H9 (cell line): Measurements from ENCODE around the gene ARMC9. TPM values are rescaled to one million over a fixed set of nuclear protein-coding genes. Genes with fewer than 3 reads are reported as not detected.

Experiments used
- DNase-seq: peaks from one replicate; pipeline ENCODE4 v3.0.0-alpha.2; 2017
- H2AFZ ChIP-seq: one replicate; pipeline ENCODE4 v1.6.1; 2013; ENCODE audit warnings: mild to moderate bottlenecking, low read length, control low read depth, moderate library complexity
- H2AK5ac ChIP-seq: 2 replicates; pipeline ENCODE4 v1.6.1; 2013; ENCODE audit warnings: low read length, control low read depth, mixed read lengths; ENCODE audit not compliant: insufficient read length
- H2BK120ac ChIP-seq: one replicate; pipeline ENCODE4 v1.6.1; 2013; ENCODE audit warnings: low read depth, mild to moderate bottlenecking, low read length, control low read depth, inconsistent platforms; ENCODE audit not compliant: poor library complexity, severe bottlenecking
- H2BK12ac ChIP-seq: 2 replicates; pipeline ENCODE4 v1.6.1; 2013; ENCODE audit warnings: low read length, control low read depth, mixed read lengths, low read depth; ENCODE audit not compliant: insufficient read length
- H2BK15ac ChIP-seq: 2 replicates; pipeline ENCODE4 v1.6.1; 2013; ENCODE audit warnings: low read depth, low read length, control low read depth
- H2BK20ac ChIP-seq: one replicate; pipeline ENCODE4 v1.6.1; 2013; ENCODE audit warnings: low read depth, mild to moderate bottlenecking, low read length, control low read depth, inconsistent platforms; ENCODE audit not compliant: poor library complexity, severe bottlenecking
- H2BK5ac ChIP-seq: 2 replicates; pipeline ENCODE4 v1.6.1; 2013; ENCODE audit warnings: low read length, control low read depth, mixed read lengths; ENCODE audit not compliant: insufficient read length
- H3K14ac ChIP-seq: 2 replicates; pipeline ENCODE4 v1.6.1; 2013; ENCODE audit warnings: low read length, control low read depth; ENCODE audit not compliant: insufficient read depth
- H3K18ac ChIP-seq: 2 replicates; pipeline ENCODE4 v1.6.1; 2013; ENCODE audit warnings: low read depth, mild to moderate bottlenecking, mixed read lengths, low read length, control low read depth; ENCODE audit not compliant: insufficient read length
- H3K23ac ChIP-seq: 2 replicates; pipeline ENCODE4 v1.6.1; 2013; ENCODE audit warnings: low read length, control low read depth, mixed read lengths, low read depth; ENCODE audit not compliant: insufficient read length
- H3K23me2 ChIP-seq: 2 replicates; pipeline ENCODE4 v1.6.1; 2013; ENCODE audit warnings: low read depth, mild to moderate bottlenecking, mixed read lengths, low read length, control low read depth; ENCODE audit not compliant: insufficient read length, poor library complexity, severe bottlenecking
- H3K27ac ChIP-seq: 2 replicates; pipeline ENCODE4 v1.5.1; 2013; ENCODE audit warnings: low read length, control low read depth, mixed read lengths, low read depth; ENCODE audit not compliant: insufficient read length
- H3K27me3 ChIP-seq: 2 replicates; pipeline ENCODE4 v1.6.1; 2013; ENCODE audit warnings: low read length, control low read depth, inconsistent platforms; ENCODE audit not compliant: insufficient read depth
- H3K4ac ChIP-seq: 2 replicates; pipeline ENCODE4 v1.6.1; 2013; ENCODE audit warnings: low read depth, mild to moderate bottlenecking, control low read depth, inconsistent platforms, low read length, moderate library complexity
- H3K4me1 ChIP-seq: 2 replicates; pipeline ENCODE4 v1.6.1; 2013; ENCODE audit warnings: low read length, control low read depth, inconsistent platforms; ENCODE audit not compliant: insufficient read depth
- H3K4me2 ChIP-seq: 2 replicates; pipeline ENCODE4 v1.6.1; 2013; ENCODE audit warnings: low read length, control low read depth, mixed read lengths; ENCODE audit not compliant: insufficient read length, insufficient read depth
- H3K56ac ChIP-seq: 2 replicates; pipeline ENCODE4 v1.6.1; 2013; ENCODE audit warnings: low read depth, mild to moderate bottlenecking, mixed read lengths, low read length, control low read depth; ENCODE audit not compliant: insufficient read length
- H3K79me1 ChIP-seq: 2 replicates; pipeline ENCODE4 v1.6.1; 2013; ENCODE audit warnings: low read depth, mild to moderate bottlenecking, moderate library complexity, low read length, control low read depth, inconsistent platforms; ENCODE audit not compliant: insufficient read depth, poor library complexity, severe bottlenecking
- H3K79me2 ChIP-seq: 2 replicates; pipeline ENCODE4 v1.6.1; 2013; ENCODE audit warnings: low read length, control low read depth, inconsistent platforms; ENCODE audit not compliant: insufficient read depth
- H3K9ac ChIP-seq: 2 replicates; pipeline ENCODE4 v1.6.1; 2013; ENCODE audit warnings: low read length, control low read depth, mixed read lengths; ENCODE audit not compliant: insufficient read length; ENCODE audit errors: extremely low read depth
- H3K9me3 ChIP-seq: one replicate; pipeline ENCODE4 v1.6.1; 2013; ENCODE audit warnings: low read depth, low read length, inconsistent platforms; ENCODE audit not compliant: control insufficient read depth
- H3T11ph ChIP-seq: one replicate; pipeline ENCODE4 v1.6.1; 2013; ENCODE audit warnings: mild to moderate bottlenecking, low read length, control low read depth, inconsistent platforms
- H4K20me1 ChIP-seq: one replicate; pipeline ENCODE4 v1.6.1; 2013; ENCODE audit not compliant: control insufficient read depth, insufficient read length, insufficient read depth
- H4K5ac ChIP-seq: 2 replicates; pipeline ENCODE4 v1.6.1; 2013; ENCODE audit warnings: low read depth, mild to moderate bottlenecking, mixed read lengths, low read length, control low read depth; ENCODE audit not compliant: insufficient read length
- H4K8ac ChIP-seq: replicated peaks from 2 replicates; pipeline ENCODE4 v1.6.1; 2013; ENCODE audit warnings: low read length, control low read depth, mixed read lengths, low read depth; ENCODE audit not compliant: insufficient read length
- H4K91ac ChIP-seq: 2 replicates; pipeline ENCODE4 v1.6.1; 2013; ENCODE audit warnings: low read depth, mild to moderate bottlenecking, moderate library complexity, mixed read lengths, low read length, control low read depth; ENCODE audit not compliant: insufficient read length
- H3K27ac Mint-ChIP-seq, 3 experiments: 2 replicates in 2 of 3; 3 replicates in 1 of 3; pipeline ENCODE4 v1.8.0; 2020 to 2021; ENCODE audit warnings: mixed read lengths in 3 of 3, mild to moderate bottlenecking in 1 of 3, moderate library complexity in 1 of 3
- H3K27me3 Mint-ChIP-seq: 2 replicates; pipeline ENCODE4 v1.8.0; 2021; ENCODE audit warnings: low read depth, mild to moderate bottlenecking, moderate library complexity, mixed read lengths
- H3K36me3 Mint-ChIP-seq, 3 experiments: 2 replicates in 2 of 3; 3 replicates in 1 of 3; pipeline ENCODE4 v1.8.0; 2020 to 2021; ENCODE audit warnings: low read depth in 3 of 3, mixed read lengths in 3 of 3; ENCODE audit not compliant: insufficient read depth in 1 of 3
- H3K4me1 Mint-ChIP-seq, 2 experiments: 2 replicates each; pipeline ENCODE4 v1.8.0; 2020; ENCODE audit warnings: mixed read lengths in 2 of 2
- H3K4me3 Mint-ChIP-seq, 2 experiments: 2 replicates in 1 of 2; 3 replicates in 1 of 2; pipeline ENCODE4 v1.8.0; 2020 to 2021; ENCODE audit warnings: mild to moderate bottlenecking in 2 of 2, mixed read lengths in 2 of 2, moderate library complexity in 1 of 2
- H3K9me3 Mint-ChIP-seq, 2 experiments: 2 replicates in 1 of 2; 3 replicates in 1 of 2; pipeline ENCODE4 v1.8.0; 2020; ENCODE audit warnings: mild to moderate bottlenecking in 2 of 2, mixed read lengths in 2 of 2, moderate library complexity in 1 of 2
- WGBS: extraction: QIAGEN DNeasy Blood & Tissue Kit; methylation state at CpG from one replicate; pipeline ENCODE4 v1.1.7; 2013; ENCODE audit warnings: missing lambda C conversion rate, low lambda C conversion rate, mixed read lengths; ENCODE audit not compliant: insufficient read length; ENCODE audit errors: extremely low coverage; 5-methylcytosine and 5-hydroxymethylcytosine counted together
- total RNA-seq: library from RNA; stranded (reverse); gene quantifications from 2 replicates; pipeline ENCODE4 v1.2.1, GENCODE V29; 2021
- TF ChIP-seq, protein P1 (sequence below): fragments of 200-600 bp; sonication (generic); conservative IDR thresholded peaks from 3 replicates; pipeline ENCODE4 v1.8.0; 2021; ENCODE audit warnings: antibody characterized with exemption, mild to moderate bottlenecking

ARMC9 gene
- total RNA-seq, 1 experiment from 2014 or later = 37.6 TPM

DNA sequence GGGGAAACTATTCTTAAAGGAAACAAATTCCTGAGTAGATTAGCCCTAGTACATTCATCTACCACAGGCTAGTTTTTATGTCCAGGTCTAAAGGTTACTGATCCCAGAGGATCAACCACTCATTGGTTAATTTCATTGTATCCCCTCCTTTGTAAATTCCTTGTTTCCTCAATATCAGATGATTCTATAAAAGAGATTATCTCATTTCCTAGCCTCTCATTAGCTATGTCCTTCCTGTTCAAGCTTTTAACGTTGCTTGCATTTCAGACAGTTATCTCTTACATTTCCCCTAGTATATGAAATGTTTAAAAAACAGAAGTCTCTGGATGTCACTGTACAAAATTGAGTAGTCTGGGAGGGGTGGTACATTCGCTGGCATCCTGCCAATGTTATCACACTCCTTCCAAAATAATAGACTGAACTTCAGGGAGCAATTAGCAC is 24.2 kb upstream of the ARMC9 start:
- no peak overlapping the region for H3K4me2 ChIP-seq
- no peaks in the 10 kb centered on the region for H3K79me2 ChIP-seq
- Mint-ChIP-seq H3K36me3 (peaks cover 17 to 43% (median 21%) of the 10 kb centered on the region in 3 experiments; a peak in 6 of 7 replicates), H3K4me3 (no peak overlapping the region), H3K27me3 (no peaks in the 10 kb centered on the region), H3K9me3 (no peaks in the 10 kb centered on the region), H3K27ac (no peak overlapping the region), H3K4me1 (peaks cover 3 to 4% of the 10 kb centered on the region in 2 experiments; a peak in 3 of 4 replicates)
- no peak overlapping the region for H3K27ac ChIP-seq
- no CpG with 5 or more reads among the region's 2 CpGs for WGBS
- TF ChIP-seq, protein P1, sequence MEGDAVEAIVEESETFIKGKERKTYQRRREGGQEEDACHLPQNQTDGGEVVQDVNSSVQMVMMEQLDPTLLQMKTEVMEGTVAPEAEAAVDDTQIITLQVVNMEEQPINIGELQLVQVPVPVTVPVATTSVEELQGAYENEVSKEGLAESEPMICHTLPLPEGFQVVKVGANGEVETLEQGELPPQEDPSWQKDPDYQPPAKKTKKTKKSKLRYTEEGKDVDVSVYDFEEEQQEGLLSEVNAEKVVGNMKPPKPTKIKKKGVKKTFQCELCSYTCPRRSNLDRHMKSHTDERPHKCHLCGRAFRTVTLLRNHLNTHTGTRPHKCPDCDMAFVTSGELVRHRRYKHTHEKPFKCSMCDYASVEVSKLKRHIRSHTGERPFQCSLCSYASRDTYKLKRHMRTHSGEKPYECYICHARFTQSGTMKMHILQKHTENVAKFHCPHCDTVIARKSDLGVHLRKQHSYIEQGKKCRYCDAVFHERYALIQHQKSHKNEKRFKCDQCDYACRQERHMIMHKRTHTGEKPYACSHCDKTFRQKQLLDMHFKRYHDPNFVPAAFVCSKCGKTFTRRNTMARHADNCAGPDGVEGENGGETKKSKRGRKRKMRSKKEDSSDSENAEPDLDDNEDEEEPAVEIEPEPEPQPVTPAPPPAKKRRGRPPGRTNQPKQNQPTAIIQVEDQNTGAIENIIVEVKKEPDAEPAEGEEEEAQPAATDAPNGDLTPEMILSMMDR = no peak
- H2BK12ac ChIP-seq = no peak overlapping the region
- no peak overlapping the region for H2BK120ac ChIP-seq
- H3K23ac ChIP-seq = no peak overlapping the region
- no peak overlapping the region for H3K4ac ChIP-seq
- H3K18ac ChIP-seq = no peak overlapping the region
- no peak overlapping the region for H3T11ph ChIP-seq
- H4K8ac ChIP-seq = no peak overlapping the region
- no peaks in the 10 kb centered on the region for H3K79me1 ChIP-seq
- H3K23me2 ChIP-seq = no peaks in the 10 kb centered on the region
- H2BK20ac ChIP-seq = no peak overlapping the region
- no peaks in the 10 kb centered on the region for H4K20me1 ChIP-seq
- H3K56ac ChIP-seq = no peak overlapping the region
- no peak overlapping the region for H2AK5ac ChIP-seq
- no peak for DNase-seq
- H4K91ac ChIP-seq = no peak overlapping the region
- H4K5ac ChIP-seq = no peak overlapping the region
- H3K14ac ChIP-seq = no peak overlapping the region
- H2AFZ ChIP-seq = no peak overlapping the region
- H2BK15ac ChIP-seq = no peak overlapping the region
- no peaks in the 10 kb centered on the region for H3K9me3 ChIP-seq
- no peaks in the 10 kb centered on the region for H3K4me1 ChIP-seq
- no peak overlapping the region for H2BK5ac ChIP-seq
- H3K27me3 ChIP-seq = no peaks in the 10 kb centered on the region
- no peak overlapping the region for H3K9ac ChIP-seq
